Activated CD8-positive, alpha-beta T cell treated with anti-CD3 and anti-CD28 coated beads, Interleukin-2, amount 10 ng/mL, durations not matched to agents 7 days and 5 days (primary cell): Measurements from ENCODE around the gene DTNA. TPM values are rescaled to one million over a fixed set of nuclear protein-coding genes. Genes with fewer than 3 reads are reported as not detected.

Experiments used
- ATAC-seq: fragments of 150-1000 bp; cut with Tn5 transposase; one replicate; pipeline ENCODE4 v1.10.0; 2021; ENCODE audit warnings: moderate library complexity
- CTCF ChIA-PET: fragments of 350-600 bp; sonication (Branson Sonifier 250); formaldehyde crosslinking; loops from one replicate; lab custom pipeline; 2021; ENCODE audit warnings: antibody characterized with exemption; lab: Charles Lee
- POLR2A ChIA-PET: fragments of 350-600 bp; sonication (Branson Sonifier 250); formaldehyde crosslinking; loops from one replicate; lab custom pipeline; 2021; ENCODE audit warnings: antibody characterized with exemption; lab: Charles Lee
- DNase-seq: peaks from one replicate; pipeline ENCODE4 v3.0.0-alpha.2; 2020
- H3K27ac Mint-ChIP-seq: one replicate; pipeline ENCODE4 v1.8.0; 2021; ENCODE audit warnings: mild to moderate bottlenecking, mixed read lengths
- H3K27me3 Mint-ChIP-seq: one replicate; pipeline ENCODE4 v1.8.0; 2021; ENCODE audit warnings: low read depth, mixed read lengths
- H3K36me3 Mint-ChIP-seq: one replicate; pipeline ENCODE4 v1.8.0; 2021; ENCODE audit warnings: low read depth, mixed read lengths
- H3K4me1 Mint-ChIP-seq: one replicate; pipeline ENCODE4 v1.8.0; 2021; ENCODE audit warnings: low read depth, mixed read lengths
- H3K4me3 Mint-ChIP-seq: one replicate; pipeline ENCODE4 v1.8.0; 2021; ENCODE audit warnings: mild to moderate bottlenecking, mixed read lengths
- H3K9me3 Mint-ChIP-seq: one replicate; pipeline ENCODE4 v1.8.0; 2022; ENCODE audit warnings: mixed read lengths; ENCODE audit not compliant: insufficient read depth
- total RNA-seq, 2 experiments: library from RNA; stranded (reverse); gene quantifications; one replicate each; pipeline ENCODE4 v1.2.3, GENCODE V29; 2021

DTNA gene
- total RNA-seq, 2 experiments from 2014 or later: not detected

GRCh38 chr18:34799291-34799690 is 89.2 kb downstream of the DTNA start:
- ATAC-seq (no peak), DNase-seq (no peak)
- no peak overlapping the region for H3K27ac Mint-ChIP-seq
- H3K4me3 Mint-ChIP-seq: no peak overlapping the region
- H3K9me3 Mint-ChIP-seq: no peaks in the 10 kb centered on the region
- no peaks in the 10 kb centered on the region for H3K36me3 Mint-ChIP-seq
- H3K4me1 Mint-ChIP-seq: peaks cover 3% of the 10 kb centered on the region
- ChIA-PET CTCF (no interaction called here), POLR2A (no interaction called here)
- peaks cover 5% of the 10 kb centered on the region for H3K27me3 Mint-ChIP-seq

GRCh38 chr18:34800381-34800780 is 90.3 kb downstream of the DTNA start:
- Mint-ChIP-seq H3K4me3 (no peak overlapping the region), H3K36me3 (no peaks in the 10 kb centered on the region), H3K27me3 (peaks cover 5% of the 10 kb centered on the region), H3K27ac (no peak overlapping the region), H3K9me3 (no peaks in the 10 kb centered on the region), H3K4me1 (peaks cover 3% of the 10 kb centered on the region)
- ChIA-PET CTCF (no interaction called here), POLR2A (no interaction called here)
- DNase-seq (no peak), ATAC-seq (no peak)

- peaks cover 5% of the 10 kb centered on the region for H3K27me3 Mint-ChIP-seq
- no peak for ATAC-seq
- DNase-seq: no peak
- H3K4me1 Mint-ChIP-seq: peaks cover 3% of the 10 kb centered on the region
- no peaks in the 10 kb centered on the region for H3K9me3 Mint-ChIP-seq
- ChIA-PET POLR2A (no interaction called here), CTCF (interaction anchor here (1.4 kb wide), 1 partner anchor 14 kb away, joined by 3 read pairs; no protein-coding TSS in a partner anchor)
- no peak overlapping the region for H3K4me3 Mint-ChIP-seq
- H3K27ac Mint-ChIP-seq: no peak overlapping the region
- no peaks in the 10 kb centered on the region for H3K36me3 Mint-ChIP-seq
Observed at GRCh38 chr18:34801774-34802173, 91.7 kb downstream of the DTNA start.

GRCh38 chr18:34802959-34803358 is 92.9 kb downstream of the DTNA start:
- no peak for ATAC-seq

GRCh38 chr18:34803877-34804400 is 93.8 kb downstream of the DTNA start:
- no peak for ATAC-seq
- Mint-ChIP-seq H3K27ac (no peak overlapping the region), H3K4me1 (peaks cover 1% of the 10 kb centered on the region), H3K27me3 (peaks cover 3% of the 10 kb centered on the region), H3K4me3 (no peak overlapping the region), H3K36me3 (no peaks in the 10 kb centered on the region), H3K9me3 (no peaks in the 10 kb centered on the region)
- ChIA-PET CTCF (interaction anchor here (1.0 kb wide), 1 partner anchor 16 kb away, joined by 3 read pairs; no protein-coding TSS in a partner anchor), POLR2A (no interaction called here)
- DNase-seq: no peak

More at GRCh38 chr18:34802959-34803358, 92.9 kb downstream of the DTNA start:
- no peaks in the 10 kb centered on the region for H3K9me3 Mint-ChIP-seq
- peaks cover 3% of the 10 kb centered on the region for H3K4me1 Mint-ChIP-seq
- no peak for DNase-seq
- H3K27ac Mint-ChIP-seq: no peak overlapping the region
- ChIA-PET CTCF (no interaction called here), POLR2A (no interaction called here)
- no peaks in the 10 kb centered on the region for H3K36me3 Mint-ChIP-seq
- peaks cover 3% of the 10 kb centered on the region for H3K27me3 Mint-ChIP-seq
- H3K4me3 Mint-ChIP-seq: no peak overlapping the region

GRCh38 chr18:34805103-34805877 is 95.2 kb downstream of the DTNA start:
- POLR2A ChIA-PET: no interaction called here
- DNase-seq (no peak), ATAC-seq (no peak)
- CTCF ChIA-PET: interaction anchor here (1.0 to 1.3 kb wide), 2 partner anchors 17 kb away, joined by 3 to 4 read pairs; no protein-coding TSS in a partner anchor
- Mint-ChIP-seq H3K4me1 (no peaks in the 10 kb centered on the region), H3K4me3 (no peak overlapping the region), H3K27ac (no peak overlapping the region), H3K9me3 (no peaks in the 10 kb centered on the region), H3K36me3 (no peaks in the 10 kb centered on the region), H3K27me3 (peaks cover 3% of the 10 kb centered on the region)

- CTCF ChIA-PET: interaction anchor here (1.3 kb wide), 1 partner anchor 16 kb away, joined by 4 read pairs; no protein-coding TSS in a partner anchor
Observed at GRCh38 chr18:34805878-34806351, 95.8 kb downstream of the DTNA start.

GRCh38 chr18:34806527-34806926 is 96.4 kb downstream of the DTNA start:
- CTCF ChIA-PET: no interaction called here
- no peaks in the 10 kb centered on the region for H3K4me1 Mint-ChIP-seq
- H3K27ac Mint-ChIP-seq: no peak overlapping the region
- no peaks in the 10 kb centered on the region for H3K36me3 Mint-ChIP-seq
- no peak overlapping the region for H3K4me3 Mint-ChIP-seq
- H3K9me3 Mint-ChIP-seq: no peaks in the 10 kb centered on the region
- no peak for ATAC-seq
- POLR2A ChIA-PET: no interaction called here
- no peak for DNase-seq
- peaks cover 3% of the 10 kb centered on the region for H3K27me3 Mint-ChIP-seq

More at GRCh38 chr18:34805878-34806351, 95.8 kb downstream of the DTNA start:
- ATAC-seq (no peak), DNase-seq (no peak)
- H3K27me3 Mint-ChIP-seq: peaks cover 3% of the 10 kb centered on the region
- no peaks in the 10 kb centered on the region for H3K9me3 Mint-ChIP-seq
- H3K4me3 Mint-ChIP-seq: no peak overlapping the region
- POLR2A ChIA-PET: no interaction called here
- no peaks in the 10 kb centered on the region for H3K36me3 Mint-ChIP-seq
- no peak overlapping the region for H3K27ac Mint-ChIP-seq
- no peaks in the 10 kb centered on the region for H3K4me1 Mint-ChIP-seq

GRCh38 chr18:34807106-34807796 is 97.2 kb downstream of the DTNA start:
- peaks cover 3% of the 10 kb centered on the region for H3K27me3 Mint-ChIP-seq
- no peak overlapping the region for H3K27ac Mint-ChIP-seq
- ChIA-PET CTCF (no interaction called here), POLR2A (no interaction called here)
- H3K36me3 Mint-ChIP-seq: no peaks in the 10 kb centered on the region
- H3K4me3 Mint-ChIP-seq: no peak overlapping the region
- no peaks in the 10 kb centered on the region for H3K4me1 Mint-ChIP-seq
- H3K9me3 Mint-ChIP-seq: no peaks in the 10 kb centered on the region
- no peak for ATAC-seq
- DNase-seq: no peak

- Mint-ChIP-seq H3K9me3 (no peaks in the 10 kb centered on the region), H3K27me3 (peaks cover 3% of the 10 kb centered on the region), H3K36me3 (no peaks in the 10 kb centered on the region), H3K4me3 (no peak overlapping the region), H3K4me1 (no peaks in the 10 kb centered on the region), H3K27ac (no peak overlapping the region)
- no peak for DNase-seq
- ATAC-seq: no peak
- CTCF ChIA-PET: no interaction called here
- POLR2A ChIA-PET: no interaction called here
Observed at GRCh38 chr18:34808389-34808788, 98.3 kb downstream of the DTNA start.

- H3K36me3 Mint-ChIP-seq: no peaks in the 10 kb centered on the region
- H3K27ac Mint-ChIP-seq: no peak overlapping the region
- CTCF ChIA-PET: interaction anchor here (1.5 kb wide), 1 partner anchor 33 kb away, joined by 4 read pairs; no protein-coding TSS in a partner anchor
- no peak for ATAC-seq
- no peak overlapping the region for H3K4me3 Mint-ChIP-seq
- H3K27me3 Mint-ChIP-seq: no peaks in the 10 kb centered on the region
- H3K9me3 Mint-ChIP-seq: no peaks in the 10 kb centered on the region
- no peak for DNase-seq
- H3K4me1 Mint-ChIP-seq: no peaks in the 10 kb centered on the region
- POLR2A ChIA-PET: no interaction called here
Observed at GRCh38 chr18:34809451-34810072, 99.5 kb downstream of the DTNA start.
